HG02610 (cell line): ENCODE data around the gene KIF13A.
"Not testable (repeated sequence)": the region's sequence is repeated elsewhere in the genome, so short reads cannot be mapped to it uniquely, and the experiment has no call there.

Experiments used
- ATAC-seq: cut with Tn5 transposase; IDR thresholded peaks from one replicate; pipeline ENCODE4 v1.9.1; 2021; ENCODE audit warnings: mild to moderate bottlenecking, moderate library complexity; ENCODE audit not compliant: unreplicated experiment

Gene KIF13A

GRCh38 chr6:17877196-17877894, 110.1 kb downstream of the KIF13A start:
- no peak for ATAC-seq

- ATAC-seq = no peak
Observed at GRCh38 chr6:17874753-17875152, 112.7 kb downstream of the KIF13A start.

- ATAC-seq = no peak
Observed at GRCh38 chr6:17872908-17873307, 114.5 kb downstream of the KIF13A start.

GRCh38 chr6:17871836-17872235, 115.6 kb downstream of the KIF13A start:
- ATAC-seq = no peak

GRCh38 chr6:17871189-17871519, 116.3 kb downstream of the KIF13A start:
- no peak for ATAC-seq

GRCh38 chr6:17870300-17871188, 116.9 kb downstream of the KIF13A start:
- no peak for ATAC-seq

GRCh38 chr6:17869753-17870050, 117.7 kb downstream of the KIF13A start:
- no peak for ATAC-seq

- no peak for ATAC-seq
Observed at GRCh38 chr6:17869010-17869752, 118.3 kb downstream of the KIF13A start.

- ATAC-seq = no peak
Observed at GRCh38 chr6:17867880-17868279, 119.6 kb downstream of the KIF13A start.

- ATAC-seq = no peak
Observed at GRCh38 chr6:17866876-17867444, 120.5 kb downstream of the KIF13A start.

- ATAC-seq = no peak
Observed at GRCh38 chr6:17865798-17866725, 121.4 kb downstream of the KIF13A start.

GRCh38 chr6:17865243-17865642, 122.2 kb downstream of the KIF13A start:
- no peak for ATAC-seq

GRCh38 chr6:17863901-17864754, 123.3 kb downstream of the KIF13A start:
- ATAC-seq = no peak

- ATAC-seq = no peak
Observed at GRCh38 chr6:17861361-17861760, 126.1 kb downstream of the KIF13A start.

- no peak for ATAC-seq
Observed at GRCh38 chr6:17859846-17860245, 127.6 kb downstream of the KIF13A start.

GRCh38 chr6:17858584-17858983, 128.9 kb downstream of the KIF13A start:
- ATAC-seq = no peak

- not testable (repeated sequence) for ATAC-seq
Observed at GRCh38 chr6:17857188-17857587, 130.2 kb downstream of the KIF13A start.

- ATAC-seq = no peak
Observed at GRCh38 chr6:17856306-17856705, 131.1 kb downstream of the KIF13A start.

- ATAC-seq = no peak
Observed at GRCh38 chr6:17855381-17855780, 132.1 kb downstream of the KIF13A start.
